HL-60 (cell line): ENCODE results near the gene ZNF597.

Source experiments
- POLR2AphosphoS5 ChIP-seq: IDR thresholded peaks from 2 replicates; pipeline ENCODE4 v1.6.1; 2012; ENCODE audit warnings: low read depth
- SPI1 ChIP-seq: IDR thresholded peaks from 2 replicates; pipeline ENCODE4 v1.6.1; 2012; ENCODE audit warnings: low read depth, mild to moderate bottlenecking, borderline replicate concordance
- TF ChIP-seq, protein P1 (sequence below): IDR thresholded peaks from one replicate; pipeline ENCODE4 v1.5.1; 2011; ENCODE audit warnings: low read length, control low read depth, inconsistent platforms; ENCODE audit not compliant: insufficient read depth

GRCh38 chr16:3481696-3482658, 38.7 kb upstream of the ZNF597 start:
- TF ChIP-seq, protein P1, sequence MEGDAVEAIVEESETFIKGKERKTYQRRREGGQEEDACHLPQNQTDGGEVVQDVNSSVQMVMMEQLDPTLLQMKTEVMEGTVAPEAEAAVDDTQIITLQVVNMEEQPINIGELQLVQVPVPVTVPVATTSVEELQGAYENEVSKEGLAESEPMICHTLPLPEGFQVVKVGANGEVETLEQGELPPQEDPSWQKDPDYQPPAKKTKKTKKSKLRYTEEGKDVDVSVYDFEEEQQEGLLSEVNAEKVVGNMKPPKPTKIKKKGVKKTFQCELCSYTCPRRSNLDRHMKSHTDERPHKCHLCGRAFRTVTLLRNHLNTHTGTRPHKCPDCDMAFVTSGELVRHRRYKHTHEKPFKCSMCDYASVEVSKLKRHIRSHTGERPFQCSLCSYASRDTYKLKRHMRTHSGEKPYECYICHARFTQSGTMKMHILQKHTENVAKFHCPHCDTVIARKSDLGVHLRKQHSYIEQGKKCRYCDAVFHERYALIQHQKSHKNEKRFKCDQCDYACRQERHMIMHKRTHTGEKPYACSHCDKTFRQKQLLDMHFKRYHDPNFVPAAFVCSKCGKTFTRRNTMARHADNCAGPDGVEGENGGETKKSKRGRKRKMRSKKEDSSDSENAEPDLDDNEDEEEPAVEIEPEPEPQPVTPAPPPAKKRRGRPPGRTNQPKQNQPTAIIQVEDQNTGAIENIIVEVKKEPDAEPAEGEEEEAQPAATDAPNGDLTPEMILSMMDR = no peak
- TF ChIP-seq POLR2AphosphoS5 (no peak), SPI1 (no peak)
